ENCODE data around the gene TAPBPL. TPM values are rescaled to one million over a fixed set of nuclear protein-coding genes. Genes with fewer than 3 reads are reported as not detected.
"Not testable (repeated sequence)": the region's sequence is repeated elsewhere in the genome, so short reads cannot be mapped to it uniquely, and the experiment has no call there.

Gene TAPBPL
- total and polyA plus RNA-seq, 10 donors: 15.0 to 50.1 (median 39.0) TPM

DNA sequence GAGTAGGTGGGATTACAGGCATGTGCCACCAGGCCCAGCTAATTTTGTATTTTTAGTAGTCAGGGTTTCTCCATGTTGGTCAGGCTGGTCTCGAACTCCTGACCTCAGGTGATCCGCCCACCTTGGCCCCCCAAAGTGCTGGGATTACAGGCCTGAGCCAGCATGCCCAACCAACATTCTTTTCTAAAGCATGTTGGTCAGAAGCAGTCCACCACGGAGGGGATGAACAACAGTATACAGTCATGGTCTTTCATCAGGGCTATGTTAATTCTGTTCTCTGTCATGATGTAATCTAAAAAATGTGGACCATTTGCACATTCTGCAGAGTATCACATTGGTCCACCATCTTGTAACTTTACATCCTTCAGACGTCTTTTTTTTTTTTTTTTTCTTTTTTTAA, 37.6 kb downstream of the TAPBPL start:
- intact Hi-C loops (cut with DNase I; ENCODE audit: low total_unique reads): no loop called here

DNA sequence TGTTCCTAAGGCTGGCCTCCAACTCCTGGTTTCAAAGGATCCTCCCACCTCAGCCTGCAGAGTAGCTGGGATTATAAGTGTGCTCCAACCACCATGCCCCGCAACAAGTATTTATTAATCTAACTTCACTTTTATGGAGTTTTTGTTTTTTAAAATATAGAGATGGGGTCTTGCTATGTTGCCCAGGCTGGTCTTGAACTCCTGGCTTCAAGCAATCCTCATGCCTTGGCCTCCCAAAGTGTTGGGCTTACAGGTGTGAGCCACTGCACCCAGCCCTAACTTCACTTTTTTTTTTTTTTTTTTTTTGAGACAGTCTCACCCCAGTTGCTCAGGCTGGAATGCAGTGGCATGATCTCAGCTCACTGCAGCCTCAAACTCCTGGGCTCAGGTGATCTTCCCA, 38.8 kb downstream of the TAPBPL start:
- DNase-seq; H3K27me3 ChIP-seq (replicated peaks in 1 of 7); H3K27ac ChIP-seq; intact Hi-C loops (cut with DNase I; ENCODE audit: low total_unique reads); H3K4me3 ChIP-seq; H3K9me3 ChIP-seq: not testable (repeated sequence)
- peaks cover 0 to 26% (median 8%) of the 10 kb centered on the region in 6 donors for H3K36me3 ChIP-seq
- peaks cover 21 to 35% (median 27%) of the 10 kb centered on the region in 6 donors for H3K4me1 ChIP-seq
- WGBS, 5 donors: 98 to 100% (median 100%) methylated on average over 1 of the region's 1 CpG

More for the DNA sequence above, 37.6 kb downstream of the TAPBPL start:
- H3K27ac ChIP-seq: no peak overlapping the region
- peaks cover 9 to 22% (median 15%) of the 10 kb centered on the region in 6 donors for H3K4me1 ChIP-seq
- no peak overlapping the region for H3K4me3 ChIP-seq
- H3K9me3 ChIP-seq: no peaks in the 10 kb centered on the region
- TF ChIP-seq, protein P1, sequence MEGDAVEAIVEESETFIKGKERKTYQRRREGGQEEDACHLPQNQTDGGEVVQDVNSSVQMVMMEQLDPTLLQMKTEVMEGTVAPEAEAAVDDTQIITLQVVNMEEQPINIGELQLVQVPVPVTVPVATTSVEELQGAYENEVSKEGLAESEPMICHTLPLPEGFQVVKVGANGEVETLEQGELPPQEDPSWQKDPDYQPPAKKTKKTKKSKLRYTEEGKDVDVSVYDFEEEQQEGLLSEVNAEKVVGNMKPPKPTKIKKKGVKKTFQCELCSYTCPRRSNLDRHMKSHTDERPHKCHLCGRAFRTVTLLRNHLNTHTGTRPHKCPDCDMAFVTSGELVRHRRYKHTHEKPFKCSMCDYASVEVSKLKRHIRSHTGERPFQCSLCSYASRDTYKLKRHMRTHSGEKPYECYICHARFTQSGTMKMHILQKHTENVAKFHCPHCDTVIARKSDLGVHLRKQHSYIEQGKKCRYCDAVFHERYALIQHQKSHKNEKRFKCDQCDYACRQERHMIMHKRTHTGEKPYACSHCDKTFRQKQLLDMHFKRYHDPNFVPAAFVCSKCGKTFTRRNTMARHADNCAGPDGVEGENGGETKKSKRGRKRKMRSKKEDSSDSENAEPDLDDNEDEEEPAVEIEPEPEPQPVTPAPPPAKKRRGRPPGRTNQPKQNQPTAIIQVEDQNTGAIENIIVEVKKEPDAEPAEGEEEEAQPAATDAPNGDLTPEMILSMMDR (IDR thresholded peaks at IDR 0.05 in 8 of 11, conservative IDR thresholded peaks at IDR 0.05 in 3 of 11): no peak
- TF ChIP-seq POLR2AphosphoS5 (IDR thresholded peaks at IDR 0.05): no peak
- TF ChIP-seq POLR2A (IDR thresholded peaks at IDR 0.05): no peak
- peaks cover 0 to 20% (median 8%) of the 10 kb centered on the region in 6 donors for H3K36me3 ChIP-seq
- no peak for DNase-seq
- H3K27me3 ChIP-seq (replicated peaks in 1 of 7): no peaks in the 10 kb centered on the region
- 75 to 82% (median 77%) methylated on average over 4 of the region's 4 CpGs for WGBS, 5 donors

DNA sequence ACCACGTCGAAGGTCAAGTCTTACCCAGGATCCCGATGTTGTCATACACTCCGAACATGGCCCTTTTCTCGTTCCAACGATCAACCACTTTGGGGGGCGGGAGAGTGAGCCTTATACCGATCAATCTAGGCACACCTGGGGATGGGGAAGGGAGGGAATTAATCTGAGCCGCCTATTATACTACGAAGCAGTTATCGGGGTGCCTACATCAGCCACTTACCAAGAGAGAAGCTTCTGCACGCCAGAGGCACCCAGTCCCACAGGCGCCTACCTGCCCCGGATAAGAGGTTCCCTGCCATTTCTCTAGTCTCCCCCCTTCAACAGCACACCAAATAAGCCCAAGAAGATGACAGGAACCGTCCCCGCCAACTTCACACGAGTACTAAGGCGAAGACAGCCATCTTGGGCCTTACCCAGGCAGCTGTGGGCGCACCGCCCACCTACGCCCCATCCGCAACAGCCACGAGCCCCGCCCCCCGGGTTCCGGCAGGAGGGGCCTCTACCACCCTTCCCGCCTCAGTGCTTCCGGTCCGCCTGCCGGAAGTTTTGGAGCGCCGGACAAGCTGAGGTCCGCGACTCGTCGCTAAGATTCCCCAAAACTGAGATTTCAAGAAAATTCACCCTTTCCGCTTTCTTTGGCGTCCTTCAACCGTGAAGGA, 41.1 kb downstream of the TAPBPL start, which contains the start of gene MRPL51:
MRPL51 (minus strand) TSS at position 425 of the 659 bp plus-strand sequence; CDS start at position 299, 126 bp downstream.
- intact Hi-C loops (cut with DNase I; ENCODE audit: low total_unique reads): no loop called here
- Histone ChIP-seq H3K27ac (peak within 1 kb of the TSS; percentile 97 to 99 (median 98)), H3K9me3 (no peaks in the 10 kb centered on the region)

DNA sequence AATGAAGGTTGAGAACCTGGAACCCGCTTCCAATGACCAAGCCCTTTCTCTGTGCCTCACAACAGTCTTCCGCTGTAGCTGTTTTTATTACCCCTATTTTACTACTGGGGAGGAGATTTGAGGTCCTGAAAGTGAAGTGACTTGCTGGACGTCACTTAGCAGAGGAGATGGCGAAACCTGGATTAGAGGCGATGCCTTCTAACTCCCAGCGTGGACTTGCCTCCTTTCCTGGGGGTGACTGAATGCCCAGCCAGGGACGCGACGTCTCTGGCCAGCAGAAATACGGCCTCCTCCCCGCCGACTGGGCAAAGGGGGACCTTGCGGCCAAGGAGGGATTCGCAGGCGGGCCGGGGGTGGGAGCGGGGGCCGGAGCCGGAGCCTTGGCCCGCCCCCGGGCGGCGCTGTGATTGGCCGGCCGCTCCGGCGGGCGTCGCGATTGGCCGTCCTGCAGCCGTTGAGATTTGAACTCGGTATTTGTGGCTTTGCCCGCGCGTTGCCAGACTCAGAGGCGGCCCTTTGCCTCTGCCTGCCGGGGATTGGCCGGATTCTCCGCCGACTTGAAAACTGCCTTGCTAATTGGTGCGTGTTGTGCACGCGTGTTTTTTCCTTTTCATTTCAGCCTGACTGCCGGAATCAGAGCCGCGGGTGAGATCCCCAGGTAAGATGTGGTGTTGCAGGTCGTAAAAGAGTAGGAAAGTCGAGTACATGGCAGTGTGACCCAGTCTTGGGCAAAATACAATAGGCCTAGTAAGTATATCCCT, 41.8 kb downstream of the TAPBPL start, which contains the start of gene NCAPD2:
NCAPD2 (plus strand) TSS at position 606 of the 761 bp plus-strand sequence. CDS start 997 bp downstream, outside the sequence.
- peak within 1 kb of the TSS; percentile 97 to 99 (median 98) for H3K27ac ChIP-seq
- intact Hi-C loops (cut with DNase I; ENCODE audit: low total_unique reads): no loop called here
- peaks cover 0 to 54% (median 19%) of the 10 kb centered on the region in 6 donors for H3K36me3 ChIP-seq
- H3K27me3 ChIP-seq (replicated peaks in 1 of 7): no peaks in the 10 kb centered on the region
- 0 to 1% (median 0%) methylated on average over 20 to 49 of the region's 49 CpGs for WGBS, 5 donors
- no peaks in the 10 kb centered on the region for H3K9me3 ChIP-seq
- H3K4me1 ChIP-seq: peaks cover 21 to 54% (median 31%) of the 10 kb centered on the region in 6 donors
- peak; percentile 98 for DNase-seq
- H3K4me3 ChIP-seq: peak within 1 kb of the TSS; percentile 60 to 81 (median 78)
- no peak for TF ChIP-seq POLR2A (IDR thresholded peaks at IDR 0.05)
- peak in 2 of 3 donors; percentile 18 to 79 for TF ChIP-seq POLR2AphosphoS5 (IDR thresholded peaks at IDR 0.05)
- TF ChIP-seq, protein P1 (IDR thresholded peaks at IDR 0.05 in 8 of 11, conservative IDR thresholded peaks at IDR 0.05 in 3 of 11): peak in 10 of 11 experiments; percentile 42 to 84 (median 72)

More for the DNA sequence above, 41.1 kb downstream of the TAPBPL start, which contains the start of gene MRPL51:
- Histone ChIP-seq H3K27me3 (replicated peaks in 1 of 7) (no peaks in the 10 kb centered on the region), H3K4me1 (peaks cover 21 to 54% (median 31%) of the 10 kb centered on the region in 6 donors), H3K4me3 (peak within 1 kb of the TSS; percentile 60 to 81 (median 78)), H3K36me3 (peaks cover 0 to 47% (median 15%) of the 10 kb centered on the region in 6 donors)
- TF ChIP-seq POLR2AphosphoS5 (IDR thresholded peaks at IDR 0.05) (peak; percentile 95 to 97 (median 95)), POLR2A (IDR thresholded peaks at IDR 0.05) (peak; percentile 13 to 90 (median 75))
- TF ChIP-seq, protein P1 (IDR thresholded peaks at IDR 0.05 in 8 of 11, conservative IDR thresholded peaks at IDR 0.05 in 3 of 11): no peak
- 0 to 1% (median 1%) methylated on average over 34 to 39 of the region's 39 CpGs for WGBS, 5 donors
- peak; percentile 100 for DNase-seq
